OCI-LY7 (cell line): Measurements from ENCODE around the gene NTRK3.

Experiments used
- EZH2phosphoT487 ChIP-seq: fragments of 200-600 bp; sonication (generic); IDR thresholded peaks from 2 replicates; pipeline ENCODE4 v1.6.1; 2018; ENCODE audit warnings: low read depth, borderline replicate concordance, mild to moderate bottlenecking, mixed run types, antibody characterized with exemption, low read length, moderate library complexity, mixed read lengths
- TF ChIP-seq, protein P1 (sequence below): fragments of 200-600 bp; sonication (generic); conservative IDR thresholded peaks from 2 replicates; pipeline ENCODE4 v1.5.1; 2014; ENCODE audit warnings: mild to moderate bottlenecking, antibody characterized with exemption, low read length, moderate library complexity, mixed read lengths

DNA sequence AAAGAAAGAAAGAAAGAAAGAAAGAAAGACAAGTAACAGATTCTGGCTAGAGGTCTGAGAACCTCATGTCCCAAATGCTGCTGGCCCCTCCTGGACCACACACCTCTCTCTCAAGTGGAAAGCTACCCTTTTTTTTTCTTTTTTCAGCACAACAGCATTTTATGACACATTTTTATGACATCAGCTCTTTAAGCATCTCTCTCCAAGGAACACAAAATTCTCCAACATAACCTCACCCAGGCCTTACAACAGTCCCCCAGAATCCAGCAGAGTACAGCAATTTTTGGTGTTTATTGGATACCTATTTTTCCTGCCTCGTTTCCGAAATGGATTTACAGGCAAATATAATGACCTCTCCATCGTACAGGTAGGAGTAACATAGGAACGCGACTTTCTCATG lies 11.2 kb upstream of the NTRK3 start:
- TF ChIP-seq, protein P1, sequence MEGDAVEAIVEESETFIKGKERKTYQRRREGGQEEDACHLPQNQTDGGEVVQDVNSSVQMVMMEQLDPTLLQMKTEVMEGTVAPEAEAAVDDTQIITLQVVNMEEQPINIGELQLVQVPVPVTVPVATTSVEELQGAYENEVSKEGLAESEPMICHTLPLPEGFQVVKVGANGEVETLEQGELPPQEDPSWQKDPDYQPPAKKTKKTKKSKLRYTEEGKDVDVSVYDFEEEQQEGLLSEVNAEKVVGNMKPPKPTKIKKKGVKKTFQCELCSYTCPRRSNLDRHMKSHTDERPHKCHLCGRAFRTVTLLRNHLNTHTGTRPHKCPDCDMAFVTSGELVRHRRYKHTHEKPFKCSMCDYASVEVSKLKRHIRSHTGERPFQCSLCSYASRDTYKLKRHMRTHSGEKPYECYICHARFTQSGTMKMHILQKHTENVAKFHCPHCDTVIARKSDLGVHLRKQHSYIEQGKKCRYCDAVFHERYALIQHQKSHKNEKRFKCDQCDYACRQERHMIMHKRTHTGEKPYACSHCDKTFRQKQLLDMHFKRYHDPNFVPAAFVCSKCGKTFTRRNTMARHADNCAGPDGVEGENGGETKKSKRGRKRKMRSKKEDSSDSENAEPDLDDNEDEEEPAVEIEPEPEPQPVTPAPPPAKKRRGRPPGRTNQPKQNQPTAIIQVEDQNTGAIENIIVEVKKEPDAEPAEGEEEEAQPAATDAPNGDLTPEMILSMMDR = no peak
- no peak for TF ChIP-seq EZH2phosphoT487
